ENCODE measurements around the gene PLXNC1.

PLXNC1 gene

DNA sequence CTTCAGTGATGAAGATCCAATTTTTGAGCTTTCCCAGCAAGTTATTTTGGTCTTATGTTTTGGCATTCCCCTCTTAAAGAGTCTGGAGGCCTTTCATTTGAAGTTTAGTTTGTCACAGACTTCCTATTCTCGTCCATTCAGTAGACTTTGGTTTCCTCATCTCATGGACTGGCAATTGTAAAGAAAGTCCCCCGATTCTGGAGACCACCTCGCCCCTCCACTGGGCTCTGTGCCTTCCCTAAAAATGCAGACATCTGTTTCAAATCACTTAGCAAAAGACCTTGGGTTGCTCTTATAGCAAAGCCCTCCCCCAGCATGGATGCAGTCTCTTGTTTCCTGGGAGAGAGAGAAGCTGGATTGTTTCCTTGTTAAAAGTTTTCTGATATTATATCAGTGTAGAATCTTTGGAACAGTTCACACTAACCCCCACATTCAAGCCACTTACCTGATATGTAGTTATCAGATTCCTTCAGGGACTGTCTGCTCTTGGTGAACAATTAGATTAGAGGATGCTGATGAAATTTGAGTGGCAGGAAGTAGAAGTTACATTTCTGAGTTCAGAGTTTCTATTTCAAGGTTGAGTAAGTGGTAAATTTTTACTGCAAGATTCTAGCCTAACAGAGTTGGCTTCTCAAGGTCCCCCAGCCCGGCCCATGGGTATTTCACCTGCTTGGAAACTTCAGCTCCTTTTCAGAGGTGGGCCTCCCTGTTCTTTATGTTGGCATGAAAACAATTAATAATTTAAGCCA, 56.3 kb downstream of the PLXNC1 start:
- no peak for DNase-seq (ENCODE audit: low spot score)

DNA sequence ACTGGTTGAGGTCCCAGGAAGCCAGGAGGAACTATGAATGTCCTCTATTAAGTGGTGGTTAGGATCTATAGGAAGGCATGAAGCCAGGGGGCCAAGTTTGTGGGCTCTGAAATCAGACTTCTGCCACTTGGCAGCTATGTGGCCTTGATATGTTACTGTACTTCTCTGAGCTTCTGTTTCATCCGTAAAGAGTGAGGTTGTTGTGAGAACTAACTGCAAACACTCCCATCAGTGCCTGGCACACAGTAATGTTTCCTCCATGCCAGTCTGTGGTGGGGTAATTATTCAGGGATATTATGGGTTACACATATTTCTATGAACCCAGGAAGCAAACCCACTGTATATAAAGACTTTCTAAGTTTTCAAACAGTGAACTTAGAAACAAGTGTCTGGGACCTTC, 57.4 kb downstream of the PLXNC1 start:
- no peak for DNase-seq (ENCODE audit: low spot score)

DNA sequence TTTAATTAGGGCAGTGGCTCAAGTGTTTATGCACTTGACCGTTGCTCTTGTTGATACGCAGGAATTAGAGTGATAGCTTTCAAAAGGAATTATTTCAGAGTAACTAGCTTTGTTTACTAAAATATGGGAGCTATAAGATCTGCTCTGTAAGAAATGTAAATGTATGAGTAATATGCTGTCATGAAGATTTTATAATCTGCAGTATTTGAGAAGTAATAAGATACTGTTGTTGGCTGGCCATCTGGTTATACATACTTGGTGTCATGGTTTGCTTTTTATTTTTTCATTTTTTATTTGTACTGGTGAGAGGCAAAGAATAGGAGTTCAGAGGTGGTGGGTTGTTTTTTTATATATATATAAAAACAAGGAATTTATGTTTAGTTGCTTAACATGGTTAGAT, 58.5 kb downstream of the PLXNC1 start:
- DNase-seq (ENCODE audit: low spot score): no peak

DNA sequence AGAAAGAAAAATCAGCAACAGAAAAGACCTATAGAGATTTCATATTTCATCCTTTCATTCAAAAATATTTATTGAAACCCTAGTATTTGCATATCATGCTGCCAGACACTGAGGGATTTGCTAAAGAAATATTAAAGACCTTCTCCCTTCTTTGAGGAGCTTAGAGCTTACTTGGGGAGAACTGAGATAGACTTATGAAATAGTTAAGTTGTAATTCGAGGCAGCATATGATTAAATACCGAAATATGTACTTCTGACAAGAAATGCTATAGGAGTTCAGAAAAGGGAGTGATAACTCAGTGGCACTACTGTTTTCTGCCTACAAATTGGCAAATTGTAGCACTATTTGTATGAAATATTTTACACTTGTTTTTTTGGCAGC, 59.1 kb downstream of the PLXNC1 start:
- no peak for DNase-seq (ENCODE audit: low spot score)

DNA sequence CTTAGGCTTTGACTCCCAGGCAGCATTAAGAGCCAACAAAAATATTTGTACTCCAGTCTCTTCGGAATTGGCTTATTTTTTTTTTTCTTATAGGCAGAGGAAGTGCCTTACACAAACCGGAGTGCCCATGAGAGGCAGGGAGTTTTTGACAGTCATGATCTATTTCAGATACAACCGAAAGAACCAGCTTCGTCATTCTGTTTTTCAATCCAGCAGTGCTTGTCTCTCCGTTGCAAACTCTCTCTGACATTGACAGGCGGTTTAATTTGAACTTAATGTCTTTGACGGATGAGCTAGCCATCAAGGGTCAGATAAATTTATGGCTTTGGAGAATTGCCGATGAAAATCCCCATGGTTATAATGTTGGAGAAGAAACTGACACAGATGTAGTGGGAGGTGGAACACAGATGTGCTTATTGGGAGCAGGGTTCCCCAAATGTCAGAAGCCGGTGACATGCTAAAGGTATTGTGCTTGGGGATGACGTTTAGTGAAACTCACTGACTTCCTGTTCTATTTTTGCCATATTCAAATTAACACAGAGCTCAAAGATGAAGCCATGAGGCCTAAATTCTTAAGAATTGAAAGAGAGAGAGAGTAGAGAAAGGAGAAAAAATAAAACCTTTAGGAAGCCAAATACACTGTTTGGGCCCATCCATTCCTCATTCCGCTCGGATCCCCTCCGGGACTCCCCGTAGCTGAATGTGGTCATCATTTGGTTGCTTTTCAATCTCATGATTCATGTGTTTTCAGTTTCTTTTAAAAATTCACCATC, 59.7 kb downstream of the PLXNC1 start:
- peak; percentile 20 for DNase-seq (ENCODE audit: low spot score)

DNA sequence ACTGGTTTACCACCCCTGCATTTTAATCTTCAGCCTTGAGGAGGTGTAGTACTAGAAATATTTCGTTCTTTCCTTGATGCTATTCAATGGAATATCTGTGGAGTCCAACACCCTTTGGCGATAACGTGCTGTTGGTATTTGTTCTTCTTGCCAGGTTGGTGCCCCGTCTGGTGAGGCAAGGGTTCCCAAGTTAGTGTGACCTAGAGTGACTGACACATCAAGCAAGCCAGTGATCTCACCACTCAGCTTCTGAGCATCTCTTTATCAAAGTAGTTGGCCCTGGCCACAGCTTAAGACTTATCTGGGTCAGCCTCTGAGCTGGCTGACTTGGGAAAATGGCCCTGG, 60.2 kb downstream of the PLXNC1 start:
- DNase-seq (ENCODE audit: low spot score): no peak

DNA sequence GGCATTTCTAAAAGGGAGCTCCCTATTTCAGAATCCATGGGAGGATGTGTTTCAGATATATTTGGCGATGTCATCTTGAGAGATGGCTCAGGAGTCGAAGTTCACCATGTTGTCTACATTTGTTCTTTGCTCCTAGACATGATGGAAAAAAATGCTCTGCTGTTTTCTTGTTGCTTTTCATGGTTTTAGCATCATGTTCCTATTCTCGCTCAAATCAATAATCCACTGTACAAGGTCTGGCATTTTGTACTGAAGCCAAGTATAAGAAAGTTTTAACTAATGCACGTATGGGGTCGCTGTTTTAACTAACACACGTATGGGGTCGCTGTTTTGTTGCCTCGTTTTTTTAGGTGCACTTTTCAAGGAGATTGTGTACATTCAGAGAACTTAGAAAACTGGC, 60.9 kb downstream of the PLXNC1 start:
- DNase-seq (ENCODE audit: low spot score): no peak

DNA sequence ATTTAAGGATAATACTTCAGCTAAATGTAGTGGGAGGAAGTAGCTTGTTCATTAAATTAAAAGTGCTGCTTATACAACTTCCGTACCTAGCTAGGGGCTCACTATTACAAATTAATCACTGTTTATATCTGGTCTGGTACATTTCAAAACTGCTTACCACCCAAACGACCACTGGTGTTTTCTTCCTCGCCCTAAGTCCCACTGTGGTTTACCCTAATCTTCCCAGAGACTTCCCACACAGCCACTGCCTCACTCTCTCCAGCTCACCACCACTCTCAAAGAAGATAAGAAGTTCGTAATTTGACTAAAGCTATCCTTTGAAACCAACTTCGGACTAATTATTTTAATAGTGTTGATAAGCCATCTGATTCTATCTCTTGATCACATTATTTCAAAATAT, 62.6 kb downstream of the PLXNC1 start:
- DNase-seq (ENCODE audit: low spot score): no peak

DNA sequence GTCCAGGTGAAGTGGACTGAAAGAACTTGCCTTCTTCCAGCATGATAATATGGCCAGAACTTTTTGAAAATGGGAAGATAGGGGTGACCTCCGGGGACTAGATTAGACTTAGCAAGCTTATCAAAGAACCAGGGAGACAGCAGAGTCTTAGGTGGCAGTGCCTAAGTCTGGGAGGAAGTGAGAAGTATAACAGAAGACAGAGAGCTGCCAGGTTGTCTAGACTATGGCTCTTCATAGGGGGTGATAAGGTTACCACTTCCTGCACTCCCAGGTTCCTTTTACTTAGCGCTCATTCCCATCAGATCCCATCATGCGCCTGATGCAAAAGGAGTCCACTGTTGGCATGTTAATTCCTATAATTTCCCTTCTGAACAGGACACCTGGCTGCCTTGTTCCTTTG, 69.9 kb downstream of the PLXNC1 start:
- no peak for DNase-seq (ENCODE audit: low spot score)

DNA sequence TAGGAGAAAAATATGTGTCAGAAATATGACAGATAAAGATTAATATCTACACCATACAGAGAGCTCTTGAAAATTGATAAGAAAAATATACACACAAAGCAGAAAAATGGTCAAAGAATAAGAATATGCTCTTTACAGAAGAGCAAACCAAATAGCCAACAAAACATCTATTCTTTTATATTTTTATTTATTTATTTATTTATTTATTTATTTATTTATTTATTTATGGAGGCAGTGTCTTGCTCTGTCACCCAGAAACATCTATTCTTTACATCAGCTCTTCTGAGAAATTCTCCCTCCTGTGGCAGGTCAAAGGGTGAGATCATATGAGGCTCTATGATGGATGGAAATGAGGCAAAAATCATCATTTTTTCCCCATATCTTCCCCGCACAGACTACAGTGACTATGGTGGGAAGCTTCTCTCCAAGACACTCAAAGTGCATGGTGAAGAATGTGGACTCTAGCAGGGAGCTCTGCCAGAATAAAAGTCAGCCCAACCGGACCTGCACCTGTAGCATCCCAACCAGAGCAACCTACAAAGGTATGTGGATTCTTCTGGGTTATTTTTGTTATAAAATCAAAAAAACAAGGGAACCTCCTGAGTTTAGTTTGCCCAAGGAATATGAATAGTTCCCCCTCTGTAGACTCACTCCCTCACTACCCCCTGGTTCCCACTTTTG, 71.4 kb downstream of the PLXNC1 start:
- no peak for DNase-seq (ENCODE audit: low spot score)

DNA sequence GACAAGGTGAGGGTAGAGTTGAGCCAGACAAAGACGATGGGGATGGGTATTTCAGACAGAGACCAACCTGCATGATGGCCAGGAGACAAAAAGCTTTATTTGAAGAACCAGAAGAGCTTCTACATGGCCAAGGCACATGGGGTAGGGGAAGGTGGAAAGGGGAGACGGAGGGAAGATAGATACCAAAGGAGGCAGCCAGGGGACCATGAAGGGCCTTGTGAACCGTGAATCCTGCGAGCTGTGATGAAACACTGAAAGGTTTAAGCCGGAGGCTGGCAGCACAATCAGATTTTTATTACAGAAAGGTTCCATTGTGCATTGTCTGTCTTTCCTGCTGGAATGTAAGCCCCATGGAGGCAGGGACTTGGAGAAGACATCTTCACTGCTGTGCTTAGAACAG, 72.4 kb downstream of the PLXNC1 start:
- DNase-seq (ENCODE audit: low spot score): no peak

DNA sequence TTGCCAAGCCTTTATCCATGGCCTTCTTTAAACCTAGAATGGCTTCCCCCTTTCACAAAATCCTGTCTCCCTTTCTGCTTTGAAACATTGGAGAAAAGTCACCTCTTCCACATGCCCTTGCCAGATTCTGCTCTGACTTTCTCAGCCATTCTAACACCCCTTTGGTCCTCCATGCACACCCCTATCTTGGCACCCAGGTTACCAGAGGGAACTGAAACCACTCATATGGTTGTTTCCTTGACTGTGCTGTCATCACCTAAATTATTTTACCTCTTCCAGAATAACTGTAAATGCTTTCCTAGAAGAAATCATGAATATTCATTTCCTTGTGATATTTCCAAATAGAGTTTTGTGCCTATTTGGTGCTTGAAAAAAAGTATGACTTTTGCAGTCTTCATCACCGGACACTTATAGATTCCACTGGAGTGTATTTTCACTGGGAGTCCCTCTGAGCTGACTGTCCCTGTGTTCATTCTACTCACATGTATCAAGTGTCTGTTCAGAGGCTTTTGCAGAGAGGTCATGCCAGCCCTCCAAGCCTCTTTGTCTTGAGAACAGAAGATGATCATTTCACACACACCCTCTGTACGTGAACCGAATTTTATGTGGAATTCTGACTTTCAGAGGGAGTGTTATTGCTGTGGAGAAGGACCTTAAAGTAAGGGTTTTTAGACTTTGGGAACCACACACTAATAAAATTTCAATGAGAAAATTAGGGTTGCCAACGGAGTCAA, 74.1 kb downstream of the PLXNC1 start:
- no peak for DNase-seq (ENCODE audit: low spot score)

DNA sequence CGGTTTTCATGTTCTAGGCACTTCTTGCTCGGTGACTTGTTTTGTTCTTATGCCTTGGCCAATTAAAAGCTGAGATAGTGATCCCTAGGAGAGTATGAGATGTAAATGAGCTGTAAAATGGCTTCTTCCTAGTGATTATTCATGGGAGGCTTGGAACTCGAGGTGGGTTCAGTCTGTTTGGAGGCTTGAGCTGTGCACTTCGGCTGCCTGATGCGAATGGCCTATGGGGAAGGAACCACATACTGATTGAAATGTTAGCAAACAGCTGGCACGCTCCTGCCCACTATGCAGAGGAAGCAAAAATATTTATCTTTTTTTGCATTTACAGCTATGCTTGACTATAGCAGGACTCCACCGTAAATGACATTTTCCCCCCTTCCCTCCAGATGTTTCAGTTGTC, 75.5 kb downstream of the PLXNC1 start:
- no peak for DNase-seq (ENCODE audit: low spot score)

DNA sequence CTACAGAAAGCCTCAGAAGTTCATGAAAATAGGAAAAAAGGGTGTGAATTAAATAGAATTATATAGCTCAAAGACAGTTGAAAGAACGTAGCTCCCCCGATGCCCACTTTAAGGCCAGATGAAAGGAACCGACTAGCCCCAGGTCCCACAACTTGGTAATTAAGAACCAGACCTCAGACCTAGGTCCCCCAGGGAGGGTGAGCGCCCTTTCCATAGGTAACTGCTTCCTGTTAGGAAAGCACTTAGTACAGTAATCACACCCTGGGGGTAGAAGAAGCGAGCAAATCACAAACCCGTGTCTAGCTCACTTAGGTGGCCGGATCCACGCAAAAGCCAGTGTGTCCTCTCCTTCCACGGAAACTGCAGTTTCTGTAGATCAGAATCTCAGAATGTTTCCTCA, 77.1 kb downstream of the PLXNC1 start:
- no peak for DNase-seq (ENCODE audit: low spot score)

DNA sequence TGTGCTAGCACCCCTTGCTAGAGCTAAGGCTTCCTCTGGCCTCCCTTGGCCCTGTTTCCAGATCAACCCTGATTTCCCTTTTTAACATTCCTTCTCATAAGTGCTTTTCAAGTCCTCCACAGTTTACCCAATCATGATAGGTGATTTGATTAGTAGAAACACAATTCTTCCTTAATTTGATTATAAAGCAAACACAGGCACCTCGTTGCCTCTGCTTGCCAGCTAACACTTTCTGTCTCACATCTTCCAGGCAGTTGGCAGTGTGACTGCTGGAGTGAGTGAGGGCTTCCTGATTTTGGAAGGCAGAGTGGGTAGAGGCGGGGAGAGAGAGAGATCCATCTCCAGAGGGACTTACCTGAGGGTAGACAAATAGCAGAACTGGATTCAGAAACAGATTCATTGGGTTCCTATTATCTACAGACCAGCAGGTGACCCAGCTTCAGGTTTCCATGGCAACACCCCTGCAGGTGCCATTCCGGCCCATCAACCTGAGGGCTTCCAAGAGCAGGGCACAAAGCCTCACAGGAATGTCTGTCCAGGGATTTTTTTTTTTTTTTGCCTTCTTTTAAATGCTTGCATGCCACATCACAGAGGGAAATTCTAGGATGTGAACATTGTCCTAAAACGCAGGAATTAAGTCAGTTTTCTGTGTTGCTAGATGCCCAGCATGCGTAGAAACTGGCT, 77.7 kb downstream of the PLXNC1 start:
- no peak for DNase-seq (ENCODE audit: low spot score)

DNA sequence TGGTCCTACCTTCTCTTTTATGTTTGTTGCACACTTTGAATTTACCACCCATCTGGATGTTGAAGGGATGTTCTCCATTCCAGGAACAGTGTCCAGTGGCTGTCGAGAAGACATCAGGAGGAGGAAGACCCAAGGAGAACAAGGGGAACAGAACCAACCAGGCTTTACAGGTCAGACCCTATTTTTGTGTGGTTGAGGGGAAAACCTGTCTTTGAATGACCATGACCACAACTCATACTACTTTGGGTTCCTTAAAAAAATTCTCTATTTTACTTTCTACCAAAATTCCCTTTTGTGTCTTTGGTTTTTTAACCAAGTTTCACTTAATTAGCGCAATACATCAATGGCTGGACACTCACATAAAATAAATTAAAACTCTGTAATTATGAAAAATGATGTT, 78.7 kb downstream of the PLXNC1 start:
- DNase-seq (ENCODE audit: low spot score): no peak

DNA sequence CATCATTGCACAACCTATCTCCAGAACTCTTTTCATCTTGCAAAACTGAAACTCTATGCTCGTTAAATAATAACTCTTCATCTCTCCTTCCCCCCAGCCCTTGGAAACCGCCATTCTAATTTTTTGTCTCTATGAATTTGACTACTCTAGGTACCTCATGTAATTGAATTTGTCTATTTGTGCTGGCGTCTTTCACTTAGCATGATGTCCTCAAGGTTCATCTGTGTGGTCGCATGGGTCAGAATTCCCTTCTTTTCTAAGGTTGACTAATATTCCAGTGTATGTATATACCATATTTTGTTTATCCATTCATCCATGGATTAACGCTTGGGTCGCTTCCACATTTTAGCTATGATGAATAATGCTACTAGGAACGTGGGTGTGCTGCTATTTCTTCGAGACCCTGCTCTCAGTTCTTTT, 80.1 kb downstream of the PLXNC1 start:
- DNase-seq (ENCODE audit: low spot score): no peak

DNA sequence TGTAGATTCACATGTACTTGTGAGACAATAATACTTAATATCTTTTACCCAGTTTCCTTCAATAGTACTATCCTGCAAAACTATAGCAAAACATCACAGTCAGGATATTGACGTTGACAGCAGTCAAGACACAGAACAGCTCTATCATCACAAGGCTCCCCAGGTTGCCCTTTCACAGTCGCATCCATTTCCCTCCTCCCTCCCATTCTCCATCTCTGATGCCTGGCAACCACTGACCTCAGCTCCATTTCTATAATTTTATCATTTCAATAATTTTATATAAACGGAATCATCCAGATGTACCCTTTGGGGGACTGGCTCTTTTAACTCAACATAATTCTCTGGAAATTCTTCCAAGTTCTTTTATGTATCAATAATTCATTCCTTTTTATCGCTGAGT, 81.5 kb downstream of the PLXNC1 start:
- DNase-seq (ENCODE audit: low spot score): no peak

DNA sequence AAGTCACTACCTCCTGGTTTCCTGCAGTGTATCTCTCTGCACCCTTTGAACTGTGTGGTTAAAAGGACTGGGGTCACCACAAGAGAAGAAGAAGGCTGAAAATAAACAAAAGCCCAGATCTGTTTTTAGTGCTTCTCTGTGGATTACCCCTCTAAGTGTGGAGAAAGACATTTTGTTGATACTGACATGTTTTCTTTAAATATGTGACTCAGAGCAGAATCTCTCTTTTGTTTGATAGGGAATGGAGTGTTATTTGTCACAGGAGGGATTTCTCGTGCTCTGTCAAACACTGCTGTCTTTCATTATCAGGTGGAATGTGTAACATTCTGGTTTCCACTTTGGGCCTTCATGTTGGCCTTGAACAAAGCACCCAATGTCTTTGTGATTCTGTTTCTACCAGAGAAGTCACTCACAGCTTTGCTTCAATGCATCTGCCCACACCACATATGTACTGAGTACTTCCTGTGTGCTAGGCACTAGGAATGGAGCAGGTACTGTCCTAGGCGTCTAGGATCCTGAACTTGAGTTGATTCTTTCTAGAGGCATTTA, 82.1 kb downstream of the PLXNC1 start:
- DNase-seq (ENCODE audit: low spot score): no peak

DNA sequence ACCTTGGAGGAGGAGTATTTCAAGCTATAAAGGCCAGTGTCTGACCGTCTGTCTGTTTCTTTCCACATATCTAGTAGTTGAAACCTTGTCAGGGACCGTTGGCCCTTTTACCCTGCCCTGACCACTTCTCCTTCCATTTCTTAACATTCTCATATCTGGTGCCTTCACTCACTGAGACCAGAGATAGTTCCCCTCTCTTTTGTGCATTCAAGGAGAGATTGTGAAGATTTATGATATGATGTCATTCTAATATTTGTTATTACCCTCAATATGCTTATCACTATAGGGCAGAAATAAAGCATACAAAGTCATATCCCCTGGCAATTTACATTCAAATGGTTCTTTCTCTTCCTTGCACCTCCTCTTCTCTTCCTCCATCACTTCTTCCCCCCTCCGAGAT, 83.3 kb downstream of the PLXNC1 start:
- no peak for DNase-seq (ENCODE audit: low spot score)

DNA sequence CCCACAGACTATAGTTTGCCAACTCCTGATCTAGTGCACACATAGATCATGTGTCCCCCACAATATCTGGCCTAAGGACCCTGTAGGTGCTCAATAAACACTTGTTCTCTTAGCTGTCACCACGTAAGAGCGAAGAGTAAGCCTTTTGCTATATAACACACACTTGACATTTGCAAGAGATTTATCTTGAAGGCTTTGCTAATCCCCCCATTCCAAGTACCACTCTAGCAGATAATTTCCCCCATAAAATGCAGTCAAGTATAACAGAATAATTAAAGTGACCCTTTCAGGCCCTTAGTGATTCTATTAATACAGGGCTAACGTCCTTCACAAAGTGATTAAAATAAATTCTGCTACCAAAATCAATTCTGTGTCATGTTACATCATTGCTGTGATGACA, 87.5 kb downstream of the PLXNC1 start:
- no peak for DNase-seq (ENCODE audit: low spot score)

All from Ammon's horn (tissue), 1 donor.